GM18873 (cell line): Measurements from ENCODE around the gene TMEM44.
"Not testable (repeated sequence)": the region's sequence is repeated elsewhere in the genome, so short reads cannot be mapped to it uniquely, and the experiment has no call there.

Experiments used
- ATAC-seq: cut with Tn5 transposase; IDR thresholded peaks from one replicate; pipeline ENCODE4 v1.9.1; 2021; ENCODE audit warnings: mild to moderate bottlenecking, moderate library complexity, moderate number of reproducible peaks; ENCODE audit not compliant: unreplicated experiment, low FRiP score

The TMEM44 gene

DNA sequence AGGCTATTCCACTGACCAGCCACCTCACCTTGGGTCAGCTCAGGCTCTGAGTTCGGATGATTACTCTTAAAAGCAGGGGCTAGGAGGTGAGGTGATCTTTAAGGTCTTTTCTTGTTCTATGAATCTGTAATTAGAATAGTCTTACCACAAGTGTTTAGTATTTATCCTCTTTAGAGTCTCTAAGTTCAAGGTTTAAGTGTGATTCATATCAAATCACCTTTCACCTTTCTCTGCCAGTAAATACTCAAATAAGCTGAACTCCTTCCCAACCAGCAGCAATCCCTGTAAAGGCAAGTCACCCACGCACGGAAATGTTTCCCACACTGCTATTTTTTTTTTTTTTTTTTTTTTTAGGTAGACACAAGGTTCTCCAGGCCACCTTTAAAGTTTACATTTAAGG, 14.5 kb upstream of the TMEM44 start:
- ATAC-seq, result no peak

DNA sequence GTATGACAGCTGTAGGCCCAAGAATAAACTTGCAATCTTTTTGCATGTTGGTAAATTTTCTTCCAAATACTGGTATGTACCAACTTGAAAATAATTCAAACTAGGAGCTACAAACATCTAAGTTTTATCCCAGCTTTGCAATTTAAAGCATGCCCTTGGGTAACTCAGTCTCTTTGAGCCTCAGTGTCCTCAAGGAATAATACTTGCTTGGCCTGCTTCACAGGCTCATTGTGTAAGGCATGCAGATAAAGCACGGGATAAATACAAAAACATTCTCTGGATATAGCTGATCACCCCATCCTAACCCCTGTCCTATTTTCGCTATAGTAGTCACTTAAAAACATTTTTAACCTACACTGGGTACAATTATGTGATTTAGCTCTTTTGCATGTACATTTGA, 9.6 kb upstream of the TMEM44 start:
- no peak for ATAC-seq

DNA sequence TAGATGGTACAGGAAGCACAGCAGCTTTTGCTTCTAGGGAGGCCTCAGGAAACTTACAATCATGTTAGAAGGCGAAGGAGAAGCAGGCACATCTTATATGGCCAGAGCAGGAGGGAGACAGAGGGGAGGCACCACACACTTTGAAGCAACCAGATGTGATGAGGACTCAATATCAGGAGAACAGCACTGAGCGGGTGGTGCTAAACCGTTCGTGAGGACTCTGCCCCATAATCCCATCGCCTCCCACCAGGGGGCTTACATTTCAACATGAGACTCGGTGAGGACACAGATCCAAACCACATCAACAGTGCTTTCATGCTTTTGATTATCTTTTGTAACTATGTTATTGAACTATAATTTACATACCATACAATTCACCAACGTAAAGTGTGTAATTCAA, 7.6 kb upstream of the TMEM44 start:
- ATAC-seq, result no peak

DNA sequence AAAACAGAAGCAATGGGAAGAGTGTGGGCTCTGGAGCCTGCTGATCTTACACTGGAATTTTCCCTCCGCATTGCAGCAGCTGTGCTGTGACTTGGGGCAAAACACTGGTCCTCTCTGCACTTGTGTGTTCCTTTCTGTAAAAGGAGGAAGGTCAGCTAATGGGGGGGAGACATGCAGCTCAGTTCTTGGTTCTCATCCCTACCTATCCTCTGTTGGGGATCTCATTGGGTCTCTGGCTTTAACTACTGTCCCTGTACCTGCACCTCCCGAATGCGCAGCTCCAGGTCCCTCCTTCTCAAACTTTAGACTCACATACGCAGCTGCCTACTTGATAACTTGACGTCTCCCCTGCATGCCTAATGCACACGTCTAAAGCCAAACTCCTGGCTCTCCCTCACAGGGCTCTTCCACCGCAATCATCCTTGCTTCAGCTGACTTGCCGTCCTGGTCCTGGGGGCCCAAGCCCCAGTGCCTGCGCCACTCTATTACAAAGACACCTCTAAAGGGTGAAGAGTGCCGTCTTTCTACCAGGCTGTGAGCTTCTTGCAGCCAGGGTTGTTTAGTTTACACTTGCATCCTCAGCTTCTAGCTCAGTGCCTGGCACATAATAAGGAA, 5.9 kb upstream of the TMEM44 start:
- ATAC-seq, result no peak

DNA sequence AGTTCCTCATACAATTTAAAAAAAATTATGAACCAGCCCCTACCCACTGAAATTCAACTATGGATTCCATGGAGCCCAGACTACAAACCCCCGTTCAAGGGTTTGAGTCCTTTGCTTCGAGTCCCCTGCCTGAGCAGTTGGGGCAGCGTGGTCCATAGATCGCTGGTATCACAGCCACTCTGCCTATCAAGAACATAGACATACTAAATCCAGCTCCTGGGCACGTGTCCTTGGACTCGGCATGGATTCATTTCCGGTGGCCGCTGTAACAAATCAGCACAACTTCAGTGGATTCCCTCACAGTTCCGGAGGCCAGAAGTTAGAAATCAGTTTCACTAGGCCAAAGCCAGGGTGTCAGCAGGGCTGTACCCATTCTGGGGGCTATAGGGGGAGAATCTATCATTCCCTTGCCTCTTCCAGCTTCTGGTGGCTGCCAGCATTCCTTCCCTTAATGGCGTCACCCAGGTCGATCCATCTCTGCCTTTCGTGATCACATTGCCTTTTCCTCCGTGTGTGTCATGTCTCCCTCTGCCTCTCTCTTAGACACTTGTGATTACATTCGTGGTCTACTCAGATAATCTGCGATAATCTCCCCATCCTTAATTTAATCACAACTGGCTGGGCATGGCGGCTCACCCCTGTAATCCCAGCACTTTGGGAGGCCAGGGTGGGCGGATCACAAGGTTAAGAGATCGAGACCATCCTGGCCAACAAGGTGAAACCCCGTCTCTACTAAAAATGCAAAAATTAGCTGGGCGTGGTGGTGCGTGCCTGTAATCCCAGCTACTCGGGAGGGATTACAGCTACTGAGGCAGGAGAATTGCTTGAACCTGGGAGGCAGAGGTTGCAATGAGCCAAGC, 4.6 kb upstream of the TMEM44 start:
- ATAC-seq, result no peak

DNA sequence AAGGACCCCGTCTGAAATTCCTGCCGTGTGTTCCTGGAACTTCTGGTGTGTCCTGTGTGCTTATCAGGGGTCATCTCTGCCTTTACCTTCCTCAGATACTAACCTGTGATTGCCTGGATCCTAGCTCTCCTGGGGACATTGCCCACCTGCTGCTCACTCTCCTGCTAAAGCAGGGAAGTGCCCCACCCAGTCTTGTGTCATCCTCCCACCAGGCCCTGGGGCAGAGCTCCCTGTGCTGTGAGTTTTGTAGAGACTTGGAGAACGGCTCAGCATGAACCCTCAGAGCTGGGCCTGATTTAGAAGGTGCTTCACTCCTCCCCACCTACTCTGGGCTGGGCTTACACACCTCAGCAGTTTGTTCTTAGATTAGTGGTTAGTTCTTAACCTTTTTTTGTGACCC, 3.8 kb upstream of the TMEM44 start:
- ATAC-seq, result no peak

DNA sequence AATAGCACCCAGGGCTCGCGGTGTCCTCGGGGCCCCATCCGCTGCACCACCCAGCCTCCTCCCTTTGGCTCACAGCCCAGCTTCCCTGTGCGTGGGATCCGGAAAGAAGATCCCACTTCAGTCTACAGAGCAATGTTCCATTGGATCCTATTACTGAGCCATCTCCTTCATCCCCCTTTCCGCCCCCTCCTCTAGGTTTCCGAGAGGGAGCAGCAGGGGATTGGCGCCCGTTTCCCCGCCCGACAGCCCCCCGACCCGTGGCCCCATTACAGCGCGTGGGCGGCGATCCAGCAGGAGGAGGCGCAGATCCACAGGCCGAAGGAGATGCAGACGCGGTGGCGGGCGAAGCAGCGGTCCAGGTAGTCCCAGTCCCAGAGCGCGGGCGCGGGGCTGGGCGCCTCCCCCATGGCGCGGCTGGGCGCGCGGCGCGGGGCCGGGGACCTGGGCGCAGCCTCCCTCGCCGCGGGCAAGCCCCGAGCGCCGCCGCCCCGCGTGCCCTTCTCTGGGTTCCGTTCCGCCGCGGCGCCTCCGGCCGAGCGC, 340 bp downstream of the TMEM44 start:
- ATAC-seq, result peak; percentile 31

DNA sequence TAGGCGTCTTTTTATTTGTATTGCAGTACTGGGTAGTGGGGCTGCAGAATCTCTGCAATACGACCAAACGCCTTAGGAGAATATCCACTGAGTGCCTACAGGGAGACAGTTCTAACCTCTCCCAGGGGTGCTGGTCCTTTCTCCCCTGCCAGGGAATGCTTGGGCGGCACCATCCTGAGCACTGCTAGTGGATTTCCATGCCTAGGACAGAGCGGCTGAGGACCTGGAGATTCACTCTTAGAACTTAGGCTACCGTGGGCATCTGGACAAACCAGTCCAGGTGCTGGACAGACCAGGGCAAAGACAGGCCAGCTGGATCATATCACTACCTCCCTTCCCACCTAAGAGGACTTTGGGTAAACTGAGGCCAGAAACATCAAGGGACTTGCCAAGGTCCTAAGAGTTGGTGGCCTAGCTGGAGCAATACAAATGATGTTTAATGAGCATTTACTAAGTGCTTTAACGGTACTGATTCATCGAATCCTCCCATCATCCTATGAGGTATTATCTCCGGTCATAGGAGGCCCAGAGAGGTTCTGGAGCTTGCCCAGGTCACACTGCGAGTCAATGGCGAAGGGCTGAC, 902 bp downstream of the TMEM44 start:
- no peak for ATAC-seq

DNA sequence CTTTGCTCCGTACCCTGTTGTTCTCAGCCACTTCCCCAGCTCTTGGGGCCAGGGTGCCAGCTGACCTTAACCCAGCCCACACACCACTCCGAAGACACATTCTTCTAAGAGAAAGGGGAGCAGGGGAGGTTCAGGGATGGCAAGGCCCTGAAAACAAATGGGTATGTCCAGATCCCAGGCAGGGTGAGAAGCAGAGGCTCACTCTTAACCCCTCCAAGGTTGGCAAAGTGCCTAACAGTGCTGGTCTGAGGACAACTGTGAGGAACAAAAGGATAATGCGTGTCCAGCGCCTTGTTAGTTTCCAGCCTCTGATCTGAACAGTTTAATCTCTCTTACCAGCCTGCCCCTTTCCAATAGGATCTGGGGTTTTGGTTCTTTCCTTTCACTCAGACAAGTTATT, 1.5 kb downstream of the TMEM44 start:
- no peak for ATAC-seq

DNA sequence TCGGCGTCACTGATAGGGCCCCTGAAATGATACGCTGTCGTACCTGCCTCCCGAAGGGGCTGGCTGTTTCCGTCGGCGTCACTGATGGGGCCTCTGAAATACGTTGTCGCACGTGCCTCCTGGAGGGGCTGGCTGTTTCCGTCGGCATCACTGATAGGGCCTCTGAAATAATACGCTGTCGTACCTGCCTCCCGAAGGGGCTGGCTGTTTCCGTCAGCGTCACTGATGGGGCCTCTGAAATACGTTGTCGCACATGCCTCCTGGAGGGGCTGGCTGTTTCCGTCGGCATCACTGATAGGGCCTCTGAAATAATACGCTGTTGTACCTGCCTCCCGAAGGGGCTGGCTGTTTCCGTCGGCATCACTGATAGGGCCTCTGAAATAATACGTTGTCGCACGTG, 2.5 kb downstream of the TMEM44 start:
- ATAC-seq, result not testable (repeated sequence)

DNA sequence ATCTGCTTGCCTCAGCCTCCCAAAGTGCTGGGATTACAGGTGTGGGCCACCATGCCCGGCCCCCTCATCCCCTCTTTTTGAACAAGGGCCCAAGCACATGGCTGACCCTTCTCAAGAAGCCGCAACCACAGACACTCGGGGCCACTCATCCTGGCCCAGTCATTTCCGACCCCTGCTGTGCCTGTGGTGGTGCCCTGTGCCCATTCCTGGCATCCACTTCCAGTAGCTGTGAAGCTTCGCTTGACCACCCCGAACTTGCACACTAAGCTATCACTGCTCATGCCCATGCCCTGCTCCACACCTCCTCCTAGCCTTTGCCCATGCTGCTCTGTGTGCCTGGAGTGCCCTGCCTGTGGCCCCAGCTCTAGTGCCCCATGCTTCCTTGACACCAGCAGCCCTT, 8.3 kb downstream of the TMEM44 start:
- ATAC-seq, result no peak

DNA sequence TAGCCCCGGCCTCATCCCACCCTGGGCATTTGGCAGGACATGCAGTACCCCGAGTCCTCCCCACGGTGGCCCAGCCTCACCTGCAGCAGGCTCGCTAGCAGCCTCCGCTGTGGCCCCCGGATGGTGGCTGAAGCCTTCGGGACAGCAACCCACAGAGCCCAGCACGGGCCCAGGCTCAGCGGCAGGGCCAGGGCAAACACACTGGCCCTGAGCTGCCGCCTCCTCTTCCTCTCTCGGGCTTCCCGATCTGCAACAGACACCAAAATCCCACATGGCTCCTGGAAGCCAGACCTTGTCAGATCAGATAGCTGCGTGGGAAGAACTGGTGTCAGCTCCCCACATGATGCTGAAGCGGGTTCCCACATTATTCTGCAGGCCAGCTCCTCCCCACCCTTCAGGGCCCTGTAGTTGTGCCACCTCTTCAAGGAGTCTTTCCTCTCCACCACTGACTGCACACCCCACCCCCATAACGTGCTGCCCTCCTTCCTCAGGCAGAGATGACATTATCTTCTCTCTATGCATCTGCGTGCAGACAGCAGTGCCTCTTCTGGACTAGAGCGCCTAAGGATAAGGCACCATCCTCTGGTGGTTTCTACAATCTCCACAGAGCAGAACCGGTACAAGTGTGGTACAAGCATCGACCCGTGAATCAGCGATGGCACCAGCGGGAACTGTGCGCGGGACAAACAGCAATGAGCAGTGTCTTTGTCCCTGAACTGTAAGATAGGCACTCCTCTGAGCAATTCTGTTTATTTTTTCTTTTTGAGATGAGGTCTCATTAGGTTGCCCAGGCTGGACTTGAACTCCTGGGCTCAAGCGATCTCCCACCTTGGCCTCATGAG, 9.5 kb downstream of the TMEM44 start:
- ATAC-seq, result no peak

DNA sequence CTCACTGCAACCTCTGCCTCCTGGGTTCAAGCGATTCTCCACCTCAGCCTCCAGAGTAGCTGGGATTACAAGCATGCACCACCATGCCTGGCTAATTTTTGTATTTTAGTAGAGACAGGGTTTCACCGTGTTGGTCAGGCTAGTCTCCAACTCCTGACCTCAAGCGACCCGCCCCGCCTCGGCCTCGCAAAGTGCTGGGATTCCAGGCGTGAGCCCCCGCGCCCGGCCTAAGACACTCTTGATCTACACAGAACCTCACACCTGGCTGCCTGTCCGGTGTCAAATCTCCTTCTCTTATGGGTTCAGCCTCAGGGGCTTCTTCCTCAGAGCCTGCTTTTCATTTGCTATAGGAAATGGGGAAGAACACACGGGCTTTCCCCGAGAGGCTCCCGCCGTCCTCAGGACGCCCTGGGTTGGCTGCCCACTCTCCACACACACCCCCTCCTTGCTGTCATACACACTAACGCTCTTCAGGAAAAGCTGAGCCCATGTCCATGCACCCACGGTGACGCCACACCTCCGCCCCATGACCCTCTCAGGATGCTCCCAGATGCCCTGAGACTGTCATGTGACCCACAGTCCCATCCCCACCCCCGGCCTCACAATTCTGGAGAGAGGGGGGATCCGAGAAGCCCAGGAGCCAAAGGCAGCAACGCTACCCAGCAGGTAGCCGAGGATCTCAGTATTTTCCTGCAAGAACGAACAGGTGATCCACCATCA, 10.4 kb downstream of the TMEM44 start:
- ATAC-seq, result no peak

DNA sequence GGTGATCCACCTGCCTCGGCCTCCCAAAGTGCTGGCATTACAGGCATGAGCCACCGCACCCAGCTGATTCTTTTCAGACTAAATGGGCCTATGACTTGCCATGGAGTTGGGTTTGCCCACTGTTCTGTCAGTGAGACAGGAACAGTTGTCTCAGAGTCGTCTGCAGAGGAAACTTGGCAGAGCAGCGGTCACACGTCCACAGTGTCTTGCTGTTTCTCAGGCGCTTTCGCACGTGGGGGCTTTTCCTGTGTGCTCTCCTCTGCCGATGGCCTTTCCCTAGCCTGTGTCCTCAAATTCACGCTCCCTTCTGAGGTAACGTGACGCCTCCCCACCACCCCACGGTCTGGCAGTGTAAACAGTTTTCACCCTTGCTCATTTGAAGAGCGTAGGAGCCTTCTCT, 11.3 kb downstream of the TMEM44 start:
- no peak for ATAC-seq

DNA sequence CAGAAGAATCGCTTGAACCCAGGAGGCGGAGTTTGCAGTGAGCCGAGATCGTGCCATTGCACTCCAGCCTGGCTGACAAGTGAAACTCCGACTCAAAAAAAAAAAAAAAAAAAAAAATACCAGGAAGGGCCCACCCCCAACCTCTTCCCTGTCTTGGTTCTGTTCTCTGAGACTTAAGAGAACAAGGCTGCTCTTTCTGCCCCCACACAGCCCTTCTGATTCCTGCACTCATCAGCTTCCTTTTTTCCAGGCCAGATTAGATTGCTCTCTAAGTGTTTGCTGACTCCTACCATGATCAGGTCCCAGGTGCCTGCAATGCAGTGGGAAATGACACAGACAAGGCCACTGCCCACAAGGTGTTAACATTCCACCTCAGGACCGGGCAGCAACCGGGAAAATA, 13.0 kb downstream of the TMEM44 start:
- no peak for ATAC-seq

DNA sequence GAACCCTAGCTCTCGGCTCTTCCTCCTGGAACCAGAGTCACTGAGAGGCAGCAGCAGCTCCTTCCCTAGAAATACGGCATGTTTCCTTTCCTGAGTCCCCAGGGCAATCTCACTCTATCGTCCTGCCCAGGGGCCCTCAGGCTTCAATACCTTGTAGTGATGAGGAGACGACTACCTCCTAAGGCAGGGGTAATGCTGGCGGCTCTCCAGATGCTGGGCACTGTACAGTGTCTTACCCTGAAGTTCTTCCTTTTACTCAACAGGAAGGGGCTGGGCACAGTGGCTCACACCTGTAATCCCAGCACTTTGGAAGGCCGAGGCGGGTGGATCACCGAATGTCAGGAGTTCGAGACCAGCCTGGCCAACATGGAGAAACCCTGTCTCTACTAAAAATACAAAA, 13.5 kb downstream of the TMEM44 start:
- ATAC-seq, result no peak

DNA sequence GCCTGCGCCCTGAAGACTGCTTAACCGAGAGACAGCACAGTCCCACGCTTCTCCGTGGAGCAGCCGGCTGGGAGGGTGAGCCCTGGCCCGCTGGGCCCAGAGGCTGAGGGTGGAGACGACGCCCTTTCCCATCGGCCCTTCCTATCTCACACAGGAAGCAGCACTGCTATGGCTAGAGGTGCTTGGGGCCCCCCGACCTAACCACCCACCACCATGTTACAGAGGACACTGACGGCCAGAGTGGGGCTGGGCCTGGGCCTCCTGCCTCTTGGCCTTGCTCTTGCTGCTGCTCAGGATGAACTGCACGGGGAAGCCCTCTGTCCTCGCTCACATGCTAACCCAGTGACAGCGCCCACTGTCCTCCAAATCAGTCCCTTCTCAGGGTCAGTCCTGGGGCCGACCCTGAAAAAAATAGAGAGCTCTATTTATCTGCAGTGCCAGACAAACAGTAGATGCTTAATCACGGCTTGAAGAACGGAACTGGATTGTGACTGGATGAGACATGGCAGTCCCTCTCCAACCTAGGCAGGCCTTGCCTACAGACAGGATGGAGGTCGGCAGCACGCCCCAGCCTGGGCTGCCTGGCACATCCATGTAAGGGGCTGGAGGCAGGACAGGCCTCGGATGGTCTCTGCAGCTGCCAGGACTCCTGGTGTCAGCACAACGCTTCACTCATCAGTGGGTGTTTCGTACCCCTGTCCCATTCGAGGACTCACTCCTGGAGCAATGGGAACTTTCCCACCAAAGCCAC, 14.2 kb downstream of the TMEM44 start:
- no peak for ATAC-seq

DNA sequence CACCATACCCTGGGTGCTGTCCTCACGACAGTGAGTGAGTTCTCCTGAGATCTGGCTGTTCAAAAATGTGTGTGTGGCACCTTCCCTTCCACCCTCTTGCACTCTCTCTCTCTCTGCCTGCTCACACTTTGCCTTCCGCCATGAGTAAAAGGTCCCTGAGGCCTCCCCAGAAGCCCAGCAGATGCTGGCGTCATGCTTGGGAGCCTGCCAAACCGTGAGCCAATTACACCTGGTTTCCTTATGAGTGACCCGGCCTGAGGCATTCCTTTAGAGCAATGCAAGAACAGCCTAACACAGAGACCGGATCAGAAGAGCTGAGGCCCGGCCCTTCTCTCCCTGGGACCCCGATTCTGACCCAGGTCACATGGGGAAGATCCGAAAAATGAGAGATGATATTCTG, 15.4 kb downstream of the TMEM44 start:
- ATAC-seq, result no peak

DNA sequence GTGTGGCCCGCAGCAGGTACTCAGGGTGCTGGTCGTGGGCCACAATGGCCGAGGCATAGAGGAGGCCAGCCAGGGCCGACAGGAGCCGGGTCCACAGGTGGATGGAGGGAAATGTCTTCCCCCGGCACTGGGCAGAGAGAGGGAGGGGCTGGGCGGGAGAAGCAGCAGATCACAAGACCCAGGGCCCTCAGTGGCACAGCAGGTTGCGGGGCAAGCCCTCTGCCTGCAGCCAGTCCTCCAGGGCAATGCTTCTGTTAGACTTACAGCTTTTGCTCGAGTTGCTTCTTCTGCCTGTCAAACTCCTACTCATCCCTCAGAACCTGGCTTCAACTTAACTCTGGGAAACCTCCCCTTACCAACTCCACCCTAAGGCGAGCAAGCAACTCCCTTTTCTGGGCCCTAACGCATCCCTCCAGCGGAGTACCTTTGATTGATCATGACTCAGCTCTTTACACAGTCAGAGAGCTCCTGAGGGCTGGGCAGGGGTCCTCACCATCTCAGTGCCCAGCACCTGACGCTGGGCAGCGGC, 16.0 kb downstream of the TMEM44 start:
- no peak for ATAC-seq
